Activated naive CD8-positive, alpha-beta T cell treated with anti-CD3 and anti-CD28 coated beads for 36 hours (primary cell): ENCODE data around the gene RETREG1. TPM values are rescaled to one million over a fixed set of nuclear protein-coding genes. Genes with fewer than 3 reads are reported as not detected.

Experiments used
- DNase-seq: peaks from one replicate; pipeline ENCODE4 v3.0.0; 2021
- H3K27ac Mint-ChIP-seq: one replicate; pipeline ENCODE4 v1.8.0; 2022; ENCODE audit warnings: mild to moderate bottlenecking, moderate library complexity, mixed read lengths
- H3K27me3 Mint-ChIP-seq: one replicate; pipeline ENCODE4 v1.8.0; 2022; ENCODE audit warnings: mild to moderate bottlenecking, mixed read lengths
- H3K36me3 Mint-ChIP-seq: one replicate; pipeline ENCODE4 v1.8.0; 2021; ENCODE audit warnings: mild to moderate bottlenecking, mixed read lengths
- H3K4me1 Mint-ChIP-seq: one replicate; pipeline ENCODE4 v1.8.0; 2021; ENCODE audit warnings: mixed read lengths
- H3K4me3 Mint-ChIP-seq: one replicate; pipeline ENCODE4 v1.8.0; 2022; ENCODE audit warnings: mild to moderate bottlenecking, moderate library complexity, mixed read lengths
- H3K9me3 Mint-ChIP-seq: one replicate; pipeline ENCODE4 v1.8.0; 2022; ENCODE audit warnings: mixed read lengths
- total RNA-seq, 2 experiments: library from RNA; stranded (reverse); gene quantifications; one replicate each; pipeline ENCODE4 v1.2.3, GENCODE V29; 2021

The RETREG1 gene
- total RNA-seq, 2 experiments from 2014 or later: 25.1 to 27.3 TPM

GRCh38 chr5:16597946-16598694, 18.7 kb downstream of the RETREG1 start:
- Mint-ChIP-seq H3K27ac (no peak overlapping the region), H3K4me3 (no peak overlapping the region), H3K9me3 (peaks cover 1% of the 10 kb centered on the region), H3K4me1 (peaks cover 55% of the 10 kb centered on the region), H3K36me3 (peaks cover 61% of the 10 kb centered on the region), H3K27me3 (no peaks in the 10 kb centered on the region)
- no peak for DNase-seq

DNA sequence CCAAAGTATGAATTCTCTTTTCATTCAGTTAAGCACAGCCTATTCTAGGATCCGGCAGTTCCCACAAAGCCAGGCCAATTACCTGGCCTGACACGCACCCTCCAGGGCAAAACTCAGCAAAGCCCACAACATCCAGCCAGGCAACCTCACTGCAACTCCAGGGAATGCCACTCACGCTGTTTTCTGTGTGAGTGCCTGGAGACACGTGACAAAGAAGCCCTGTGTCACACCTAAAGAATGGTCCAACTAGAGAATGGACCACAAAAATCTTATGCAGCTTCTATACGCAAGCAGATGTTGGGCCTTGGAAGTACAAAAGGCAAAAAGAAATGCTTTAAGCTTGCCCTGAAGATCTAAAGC, 20.2 kb downstream of the RETREG1 start:
- Mint-ChIP-seq H3K4me3 (no peak overlapping the region), H3K36me3 (peaks cover 56% of the 10 kb centered on the region), H3K27ac (no peak overlapping the region), H3K9me3 (peaks cover 1% of the 10 kb centered on the region), H3K4me1 (peaks cover 55% of the 10 kb centered on the region), H3K27me3 (no peaks in the 10 kb centered on the region)
- DNase-seq: no peak

GRCh38 chr5:16595881-16596580, 20.8 kb downstream of the RETREG1 start:
- no peak for DNase-seq
- Mint-ChIP-seq H3K9me3 (peaks cover 1% of the 10 kb centered on the region), H3K27me3 (no peaks in the 10 kb centered on the region), H3K4me3 (no peak overlapping the region), H3K4me1 (peaks cover 58% of the 10 kb centered on the region), H3K36me3 (peaks cover 57% of the 10 kb centered on the region), H3K27ac (no peak overlapping the region)

DNA sequence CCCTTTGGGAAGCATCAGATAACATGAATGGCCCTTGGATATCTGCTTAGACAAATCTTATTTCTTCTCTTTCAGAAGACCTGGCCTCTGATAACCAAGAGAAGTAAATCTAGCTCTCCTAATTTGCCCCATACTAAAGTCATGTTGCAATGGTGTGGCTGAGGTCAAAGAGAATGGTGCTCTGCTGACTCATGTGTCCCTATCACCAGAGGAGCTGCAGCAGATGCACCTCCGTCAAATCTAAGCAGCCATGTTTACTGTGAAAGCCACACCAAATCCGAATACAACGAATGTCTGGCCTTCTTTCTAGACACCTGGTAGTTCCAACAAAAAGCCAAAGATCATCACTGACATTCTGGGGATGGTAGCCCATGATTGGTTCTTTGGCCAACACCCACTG, 23.2 kb downstream of the RETREG1 start:
- no peak for DNase-seq
- peak overlapping the region; percentile 36 for H3K27ac Mint-ChIP-seq
- H3K36me3 Mint-ChIP-seq: peaks cover 58% of the 10 kb centered on the region
- H3K4me3 Mint-ChIP-seq: no peak overlapping the region
- peaks cover 55% of the 10 kb centered on the region for H3K4me1 Mint-ChIP-seq
- no peaks in the 10 kb centered on the region for H3K27me3 Mint-ChIP-seq
- H3K9me3 Mint-ChIP-seq: peaks cover 1% of the 10 kb centered on the region

DNA sequence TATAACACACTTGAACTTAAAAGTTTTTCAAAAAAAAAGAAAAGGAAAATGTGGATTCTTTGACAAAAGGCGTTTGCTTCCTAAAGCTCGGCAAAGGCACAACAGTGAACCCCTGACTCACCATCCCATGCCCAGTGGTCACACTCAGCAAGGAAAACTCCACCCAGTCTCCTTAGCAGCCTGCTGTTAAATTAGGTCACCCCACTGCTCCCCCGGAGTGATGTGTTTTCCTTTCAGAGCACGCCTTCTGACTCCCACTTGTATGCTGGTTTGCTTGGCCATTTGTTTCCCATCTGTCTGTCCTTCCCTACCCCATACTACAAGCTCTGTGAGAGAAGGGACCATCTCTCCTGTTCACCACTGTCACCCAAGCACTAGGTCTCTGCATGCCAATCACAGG, 23.8 kb downstream of the RETREG1 start:
- Mint-ChIP-seq H3K4me1 (peaks cover 52% of the 10 kb centered on the region), H3K9me3 (peaks cover 1% of the 10 kb centered on the region), H3K36me3 (peaks cover 58% of the 10 kb centered on the region), H3K27me3 (no peaks in the 10 kb centered on the region), H3K4me3 (no peak overlapping the region), H3K27ac (no peak overlapping the region)
- DNase-seq: no peak

GRCh38 chr5:16592255-16592654, 24.5 kb downstream of the RETREG1 start:
- no peak for DNase-seq
- H3K27ac Mint-ChIP-seq: no peak overlapping the region

GRCh38 chr5:16590685-16591084, 26.1 kb downstream of the RETREG1 start:
- peaks cover 71% of the 10 kb centered on the region for H3K36me3 Mint-ChIP-seq
- no peaks in the 10 kb centered on the region for H3K27me3 Mint-ChIP-seq
- H3K4me1 Mint-ChIP-seq: peaks cover 50% of the 10 kb centered on the region
- no peak overlapping the region for H3K27ac Mint-ChIP-seq
- H3K4me3 Mint-ChIP-seq: no peak overlapping the region
- DNase-seq: no peak
- peaks cover 12% of the 10 kb centered on the region for H3K9me3 Mint-ChIP-seq

More at GRCh38 chr5:16592255-16592654, 24.5 kb downstream of the RETREG1 start:
- Mint-ChIP-seq H3K9me3 (peaks cover 8% of the 10 kb centered on the region), H3K4me3 (no peak overlapping the region), H3K4me1 (peaks cover 48% of the 10 kb centered on the region), H3K27me3 (no peaks in the 10 kb centered on the region), H3K36me3 (peaks cover 61% of the 10 kb centered on the region)

DNA sequence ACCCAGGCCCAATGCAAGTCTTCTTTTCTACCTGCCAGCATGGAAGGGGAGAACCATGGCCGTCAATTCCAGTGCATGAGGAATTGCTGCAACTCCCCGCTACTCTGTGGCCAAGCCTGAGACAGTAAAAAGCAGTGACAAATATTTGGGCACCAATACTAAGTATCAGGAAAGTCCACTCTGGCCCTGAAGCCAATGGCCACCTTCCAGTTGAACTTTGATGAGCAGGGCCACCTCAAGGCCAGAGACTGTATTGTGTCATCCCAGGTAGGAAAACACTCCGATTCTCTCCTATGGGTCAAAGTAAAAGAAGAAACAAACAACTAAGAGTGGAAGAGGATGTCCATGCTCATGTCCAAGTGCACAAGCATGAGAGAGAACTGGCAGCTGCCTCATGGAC, 27.1 kb downstream of the RETREG1 start:
- Mint-ChIP-seq H3K27me3 (no peaks in the 10 kb centered on the region), H3K9me3 (peaks cover 11% of the 10 kb centered on the region), H3K27ac (no peak overlapping the region), H3K36me3 (peaks cover 64% of the 10 kb centered on the region), H3K4me3 (no peak overlapping the region), H3K4me1 (peaks cover 49% of the 10 kb centered on the region)
- DNase-seq: no peak

- Mint-ChIP-seq H3K4me3 (no peak overlapping the region), H3K9me3 (peaks cover 11% of the 10 kb centered on the region), H3K4me1 (peaks cover 51% of the 10 kb centered on the region), H3K36me3 (peaks cover 57% of the 10 kb centered on the region), H3K27me3 (no peaks in the 10 kb centered on the region), H3K27ac (no peak overlapping the region)
- no peak for DNase-seq
Observed at GRCh38 chr5:16588434-16589214, 28.2 kb downstream of the RETREG1 start.

DNA sequence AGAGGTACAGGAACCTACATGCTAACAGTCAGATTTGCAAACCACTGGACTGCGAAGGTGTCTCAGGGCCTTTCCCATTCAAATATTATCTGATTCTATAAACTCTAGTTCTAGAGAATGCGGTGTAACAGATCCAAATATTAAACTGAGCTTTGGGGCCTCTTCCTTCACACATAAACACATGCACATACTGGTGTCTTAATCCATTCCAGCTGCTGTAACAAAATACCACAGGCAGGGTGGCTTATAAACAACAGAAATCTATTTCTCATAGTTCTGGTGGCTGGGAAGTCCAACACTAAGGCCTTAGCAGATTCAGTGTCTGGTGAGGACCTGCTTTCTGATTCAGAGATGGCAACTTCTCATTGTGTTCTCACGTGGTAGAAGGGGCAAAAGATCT, 30.2 kb downstream of the RETREG1 start:
- no peak overlapping the region for H3K27ac Mint-ChIP-seq

GRCh38 chr5:16585041-16585667, 31.6 kb downstream of the RETREG1 start:
- peaks cover 36% of the 10 kb centered on the region for H3K4me1 Mint-ChIP-seq
- no peak overlapping the region for H3K27ac Mint-ChIP-seq

More for the DNA sequence above, 30.2 kb downstream of the RETREG1 start:
- no peaks in the 10 kb centered on the region for H3K27me3 Mint-ChIP-seq
- peaks cover 11% of the 10 kb centered on the region for H3K9me3 Mint-ChIP-seq
- peaks cover 48% of the 10 kb centered on the region for H3K36me3 Mint-ChIP-seq
- no peak overlapping the region for H3K4me3 Mint-ChIP-seq
- no peak for DNase-seq
- H3K4me1 Mint-ChIP-seq: peaks cover 40% of the 10 kb centered on the region

GRCh38 chr5:16582081-16582480, 34.7 kb downstream of the RETREG1 start:
- Mint-ChIP-seq H3K4me3 (no peak overlapping the region), H3K4me1 (peaks cover 42% of the 10 kb centered on the region), H3K27ac (no peak overlapping the region), H3K36me3 (peaks cover 26% of the 10 kb centered on the region), H3K27me3 (no peaks in the 10 kb centered on the region), H3K9me3 (peaks cover 9% of the 10 kb centered on the region)
- DNase-seq: no peak

More at GRCh38 chr5:16585041-16585667, 31.6 kb downstream of the RETREG1 start:
- Mint-ChIP-seq H3K27me3 (no peaks in the 10 kb centered on the region), H3K36me3 (peaks cover 41% of the 10 kb centered on the region), H3K4me3 (no peak overlapping the region), H3K9me3 (peaks cover 11% of the 10 kb centered on the region)
- DNase-seq: no peak

GRCh38 chr5:16580382-16580781, 36.4 kb downstream of the RETREG1 start:
- Mint-ChIP-seq H3K9me3 (peaks cover 5% of the 10 kb centered on the region), H3K27me3 (no peaks in the 10 kb centered on the region), H3K27ac (no peak overlapping the region), H3K4me3 (no peak overlapping the region), H3K4me1 (peaks cover 36% of the 10 kb centered on the region), H3K36me3 (peaks cover 15% of the 10 kb centered on the region)
- no peak for DNase-seq

DNA sequence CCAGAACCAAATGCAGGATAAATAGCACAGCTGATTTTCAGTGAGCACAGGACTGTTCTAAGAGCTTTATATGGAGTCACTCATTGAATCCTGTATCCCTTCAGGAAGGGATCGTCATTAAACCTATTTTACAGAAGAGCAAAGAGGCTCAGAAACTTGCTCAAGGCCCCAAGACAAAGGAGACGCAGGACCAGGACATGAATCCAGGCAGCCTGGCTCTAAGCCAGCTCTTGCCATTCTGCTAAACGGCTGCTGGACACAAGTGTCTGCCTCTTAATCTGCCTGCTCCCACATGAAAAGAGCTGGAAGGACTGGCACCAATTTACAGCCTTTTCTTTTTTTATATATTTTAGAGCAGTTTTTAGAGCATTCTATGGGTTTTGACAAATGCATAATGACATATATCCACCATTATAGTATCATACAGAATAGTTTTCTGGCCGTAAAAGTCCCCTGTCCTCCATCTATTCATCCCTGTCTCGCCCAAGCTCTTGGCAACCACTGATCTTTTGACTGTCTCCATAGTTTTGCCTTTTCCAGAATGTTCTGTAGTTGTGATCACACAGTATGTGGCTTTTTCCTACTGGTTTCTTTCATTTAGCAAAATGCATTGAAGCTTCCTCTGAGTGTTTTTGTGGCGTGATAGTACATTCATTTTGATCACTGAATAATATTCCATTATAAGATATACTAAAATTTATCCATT, 37.5 kb downstream of the RETREG1 start:
- no peaks in the 10 kb centered on the region for H3K27me3 Mint-ChIP-seq
- H3K4me3 Mint-ChIP-seq: no peak overlapping the region
- no peak for DNase-seq
- H3K36me3 Mint-ChIP-seq: peaks cover 15% of the 10 kb centered on the region
- peaks cover 5% of the 10 kb centered on the region for H3K9me3 Mint-ChIP-seq
- H3K4me1 Mint-ChIP-seq: peaks cover 35% of the 10 kb centered on the region
- H3K27ac Mint-ChIP-seq: no peak overlapping the region
